ENCODE measurements around the gene TET3.

Gene TET3

DNA sequence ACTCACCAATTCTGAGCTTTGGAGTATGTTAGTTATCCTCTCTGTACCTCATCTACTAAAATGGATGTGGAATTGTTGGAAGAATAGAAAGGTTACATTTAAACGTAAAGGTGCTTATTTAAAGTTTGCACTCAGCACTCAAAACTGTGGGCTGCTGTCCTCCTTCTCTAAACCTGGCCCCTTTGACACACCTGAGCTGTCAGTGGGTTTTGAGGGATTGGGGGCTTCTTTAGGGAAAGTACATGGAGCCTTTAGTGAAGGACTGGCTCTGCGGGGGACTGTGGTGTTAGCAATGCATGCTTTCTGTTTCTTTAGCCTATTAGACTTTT lies 47.2 kb downstream of the TET3 start:
- no peak for DNase-seq (ENCODE audit: low spot score)

GRCh38 chr2:74033375-74033774 lies 48.7 kb downstream of the TET3 start:
- no peak for DNase-seq (ENCODE audit: low spot score)
